Activated gamma-delta T cell (primary cell): Measurements from ENCODE around the gene DRC1.

Experiments
- DNase-seq: peaks from one replicate; lab custom pipeline; 2025; lab: John Stamatoyannopoulos, UW

Gene DRC1

GRCh38 chr2:26448651-26449050, 46.9 kb downstream of the DRC1 start:
- DNase-seq = no peak

GRCh38 chr2:26449278-26450030, 47.7 kb downstream of the DRC1 start:
- no peak for DNase-seq

GRCh38 chr2:26450031-26450635, 48.4 kb downstream of the DRC1 start:
- DNase-seq = no peak

- no peak for DNase-seq
Observed at GRCh38 chr2:26451700-26452099, 50.0 kb downstream of the DRC1 start.

- no peak for DNase-seq
Observed at GRCh38 chr2:26453421-26454329, 52.0 kb downstream of the DRC1 start.

GRCh38 chr2:26454561-26455001, 52.9 kb downstream of the DRC1 start:
- no peak for DNase-seq

GRCh38 chr2:26455037-26455669, 53.4 kb downstream of the DRC1 start:
- DNase-seq = no peak

- DNase-seq = no peak
Observed at GRCh38 chr2:26455670-26456439, 54.1 kb downstream of the DRC1 start.

- DNase-seq = no peak
Observed at GRCh38 chr2:26456440-26457250, 54.9 kb downstream of the DRC1 start.

- DNase-seq = no peak
Observed at GRCh38 chr2:26457251-26457666, 55.5 kb downstream of the DRC1 start.

GRCh38 chr2:26457695-26458364, 56.1 kb downstream of the DRC1 start:
- DNase-seq = no peak

GRCh38 chr2:26458365-26459042, 56.8 kb downstream of the DRC1 start:
- DNase-seq = no peak

GRCh38 chr2:26459991-26460612, 58.4 kb downstream of the DRC1 start:
- DNase-seq = no peak

GRCh38 chr2:26460613-26461031, 58.9 kb downstream of the DRC1 start:
- no peak for DNase-seq

GRCh38 chr2:26461601-26462023, 59.9 kb downstream of the DRC1 start:
- no peak for DNase-seq

GRCh38 chr2:26462100-26462499, 60.4 kb downstream of the DRC1 start:
- DNase-seq = no peak

- no peak for DNase-seq
Observed at GRCh38 chr2:26462511-26463243, 61.0 kb downstream of the DRC1 start.
